Measurements from ENCODE around the gene ACCS. TPM values are rescaled to one million over a fixed set of nuclear protein-coding genes. Genes with fewer than 3 reads are reported as not detected.

Gene ACCS
- total RNA-seq, 4 donors from 2014 or later: 4.5 to 26.3 (median 17.3) TPM

DNA sequence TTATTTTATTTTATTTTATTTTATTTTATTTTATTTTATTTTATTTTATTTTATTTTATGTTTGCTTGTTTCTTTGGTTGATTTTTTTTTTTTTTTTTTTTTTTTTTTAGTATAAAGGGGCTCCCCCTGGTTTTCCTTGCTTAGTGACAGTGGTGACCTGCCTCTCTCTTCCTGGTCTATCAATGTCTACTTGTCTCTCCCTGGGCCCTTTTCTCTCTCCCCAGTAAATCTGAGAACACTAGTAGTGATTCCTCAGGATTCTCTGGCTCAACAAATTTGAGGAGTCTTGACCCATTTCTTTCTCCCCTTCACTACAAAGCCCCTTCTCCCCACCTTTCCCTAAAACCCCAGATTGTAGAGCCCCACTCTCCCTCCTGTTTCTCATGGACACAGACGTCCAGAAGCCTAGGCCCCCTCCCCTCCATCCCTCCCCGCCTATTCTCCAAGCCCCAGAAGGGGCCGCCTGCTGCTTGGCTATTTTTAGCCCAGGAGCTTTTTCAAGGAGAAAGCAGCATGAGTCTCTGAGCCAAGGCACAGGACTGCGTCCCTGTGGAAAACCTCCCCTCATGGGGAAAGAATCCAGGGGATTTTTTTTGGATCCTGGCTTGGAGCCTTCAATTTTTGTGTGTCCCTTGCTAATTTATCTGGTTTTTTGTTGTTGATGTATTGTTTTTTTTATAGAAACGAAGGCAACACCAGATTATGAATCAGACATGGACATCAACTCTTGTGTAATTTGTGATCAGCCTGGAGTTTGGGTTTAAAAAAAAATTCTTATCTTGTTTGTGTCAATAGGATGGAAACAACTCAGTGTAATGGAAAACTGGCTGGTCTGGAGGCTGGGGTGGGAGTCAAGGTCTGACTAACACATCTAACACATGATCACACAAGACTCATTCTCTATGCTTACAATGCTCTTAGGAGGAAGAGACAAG lies 35.8 kb upstream of the ACCS start:
- no peak overlapping the region for H3K4me3 ChIP-seq
- no peaks in the 10 kb centered on the region for H3K36me3 ChIP-seq
- H3K9me3 ChIP-seq: peaks cover 0 to 9% (median 0%) of the 10 kb centered on the region in 3 donors
- TF ChIP-seq POLR2AphosphoS5 (IDR thresholded peaks at IDR 0.05) (peak; percentile 21), POLR2A (IDR thresholded peaks at IDR 0.05) (no peak), EP300 (IDR thresholded peaks at IDR 0.05) (no peak), CTCF (IDR thresholded peaks at IDR 0.05) (no peak)
- no peaks in the 10 kb centered on the region for H3K27me3 ChIP-seq
- peak; percentile 76 for ATAC-seq
- H3K4me1 ChIP-seq: peaks cover 0 to 39% (median 3%) of the 10 kb centered on the region in 3 donors
- WGBS, 2 donors (ENCODE audit: low coverage in 1 of 2): 0 to 7% methylated on average over 3 to 4 of the region's 5 CpGs
- peak overlapping the region in 3 of 4 donors; percentile 14 to 64 (median 47) for H3K27ac ChIP-seq

DNA sequence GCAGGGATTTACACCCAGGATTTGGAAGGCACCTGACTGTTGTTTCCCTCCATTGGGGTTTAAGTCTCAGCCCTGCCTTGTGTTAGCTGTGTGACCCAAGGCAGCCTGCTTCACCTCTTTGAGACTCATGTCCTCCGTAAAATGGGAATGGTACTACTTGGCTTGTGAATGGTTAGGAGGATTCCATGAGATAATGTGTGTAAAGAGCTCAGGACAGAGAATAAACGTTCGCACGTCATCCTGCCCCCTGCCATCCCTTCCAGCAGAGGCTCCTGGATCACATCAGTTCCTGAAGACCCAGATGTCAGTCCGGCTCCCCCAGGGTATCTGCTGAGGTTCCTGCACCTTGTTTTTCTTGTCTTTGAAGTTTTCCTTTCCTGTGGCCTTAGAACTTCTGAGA lies 35.1 kb upstream of the ACCS start:
- Histone ChIP-seq H3K36me3 (no peaks in the 10 kb centered on the region), H3K27me3 (no peaks in the 10 kb centered on the region), H3K27ac (peak overlapping the region in 3 of 4 donors; percentile 47 to 64 (median 62)), H3K4me3 (no peak overlapping the region), H3K4me1 (peaks cover 0 to 39% (median 3%) of the 10 kb centered on the region in 3 donors), H3K9me3 (peaks cover 0 to 5% (median 0%) of the 10 kb centered on the region in 3 donors)
- ATAC-seq: no peak
- WGBS, 2 donors (ENCODE audit: low coverage in 1 of 2): 29 to 52% methylated on average over 3 to 5 of the region's 5 CpGs
- TF ChIP-seq EP300 (IDR thresholded peaks at IDR 0.05) (no peak), POLR2AphosphoS5 (IDR thresholded peaks at IDR 0.05) (no peak), POLR2A (IDR thresholded peaks at IDR 0.05) (no peak), CTCF (IDR thresholded peaks at IDR 0.05) (no peak)

- no peak for ATAC-seq
Measured at GRCh38 chr11:44031549-44031948, 34.5 kb upstream of the ACCS start.

DNA sequence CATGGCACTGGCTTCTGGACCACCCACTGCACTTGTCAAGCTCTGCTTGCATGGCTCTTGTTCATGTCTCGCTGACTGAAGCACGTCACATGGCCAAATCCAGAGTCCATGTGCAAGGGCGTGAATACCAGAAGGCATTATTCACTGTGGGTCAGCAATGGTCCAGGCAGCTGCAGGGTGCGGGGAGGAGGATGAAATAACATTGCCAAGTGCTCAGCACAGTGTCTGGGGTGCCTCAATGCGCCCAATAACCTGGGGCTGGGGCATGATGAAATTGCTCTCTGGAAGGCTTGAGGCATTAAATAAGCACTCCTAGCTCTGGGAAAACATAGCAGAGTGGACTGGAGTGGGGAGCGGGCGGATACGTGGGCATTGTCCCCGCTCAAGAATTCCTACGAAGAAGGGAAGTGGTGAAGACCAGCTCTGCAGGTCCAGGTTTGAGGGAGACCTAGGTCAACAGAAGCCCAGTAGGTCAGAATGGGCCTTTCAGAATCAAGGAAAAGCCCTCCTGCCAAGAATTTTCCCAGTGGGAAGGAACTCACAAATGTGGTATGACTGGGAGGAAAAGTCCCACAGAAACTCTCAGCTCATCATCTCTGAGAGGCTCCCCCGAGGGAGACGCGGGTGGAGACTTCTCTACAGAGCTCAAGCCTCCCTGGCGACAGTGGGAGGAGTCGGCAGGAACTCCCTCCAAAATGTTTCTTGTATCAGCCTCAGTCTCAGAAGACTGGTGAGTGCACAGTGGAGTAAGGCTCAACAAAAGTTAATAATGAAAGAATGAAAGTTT lies 33.6 kb upstream of the ACCS start:
- Histone ChIP-seq H3K27ac (peak overlapping the region in 3 of 4 donors; percentile 15 to 33 (median 30)), H3K27me3 (no peaks in the 10 kb centered on the region), H3K36me3 (no peaks in the 10 kb centered on the region), H3K4me3 (no peak overlapping the region), H3K4me1 (peaks cover 0 to 48% (median 7%) of the 10 kb centered on the region in 3 donors), H3K9me3 (no peaks in the 10 kb centered on the region)
- 52 to 69% methylated on average over 6 to 11 of the region's 15 CpGs for WGBS, 2 donors (ENCODE audit: low coverage in 1 of 2)
- ATAC-seq: no peak
- no peak for TF ChIP-seq CTCF (IDR thresholded peaks at IDR 0.05)
- TF ChIP-seq EP300 (IDR thresholded peaks at IDR 0.05): no peak
- peak; percentile 27 for TF ChIP-seq POLR2AphosphoS5 (IDR thresholded peaks at IDR 0.05)

More at GRCh38 chr11:44031549-44031948, 34.5 kb upstream of the ACCS start:
- Histone ChIP-seq H3K27me3 (no peaks in the 10 kb centered on the region), H3K36me3 (no peaks in the 10 kb centered on the region), H3K9me3 (no peaks in the 10 kb centered on the region), H3K4me1 (peaks cover 0 to 39% (median 3%) of the 10 kb centered on the region in 3 donors), H3K27ac (peak overlapping the region in 3 of 4 donors; percentile 47 to 64 (median 62)), H3K4me3 (no peak overlapping the region)
- WGBS, 2 donors (ENCODE audit: low coverage in 1 of 2): 70 to 95% methylated on average over 2 to 4 of the region's 5 CpGs
- TF ChIP-seq EP300 (IDR thresholded peaks at IDR 0.05) (no peak), CTCF (IDR thresholded peaks at IDR 0.05) (no peak)
